HG02642 (cell line): Measurements from ENCODE around the gene CORO2B.

ENCODE experiments used
- ATAC-seq: cut with Tn5 transposase; IDR thresholded peaks from one replicate; pipeline ENCODE4 v1.9.1; 2021; ENCODE audit warnings: mild to moderate bottlenecking; ENCODE audit not compliant: unreplicated experiment, poor library complexity

Gene CORO2B

GRCh38 chr15:68553994-68554720 lies 24.6 kb upstream of the CORO2B start:
- no peak for ATAC-seq

- no peak for ATAC-seq
These were observed 23.8 kb upstream of the CORO2B start for GRCh38 chr15:68554721-68555678.

GRCh38 chr15:68555679-68556037 lies 23.1 kb upstream of the CORO2B start:
- no peak for ATAC-seq

- ATAC-seq = no peak
These were observed 22.4 kb upstream of the CORO2B start for GRCh38 chr15:68556139-68556990.

- ATAC-seq = no peak
These were observed 21.1 kb upstream of the CORO2B start for GRCh38 chr15:68557469-68558317.

- ATAC-seq = no peak
These were observed 20.2 kb upstream of the CORO2B start for GRCh38 chr15:68558318-68559305.

- peak; percentile 76 for ATAC-seq
These were observed 19.2 kb upstream of the CORO2B start for GRCh38 chr15:68559345-68560310.

GRCh38 chr15:68560501-68561113 lies 18.2 kb upstream of the CORO2B start:
- no peak for ATAC-seq

- no peak for ATAC-seq
These were observed 17.5 kb upstream of the CORO2B start for GRCh38 chr15:68561171-68561900.

GRCh38 chr15:68561901-68562300 lies 16.9 kb upstream of the CORO2B start:
- no peak for ATAC-seq

- no peak for ATAC-seq
These were observed 14.6 kb upstream of the CORO2B start for GRCh38 chr15:68564173-68564572.

GRCh38 chr15:68565234-68565633 lies 13.6 kb upstream of the CORO2B start:
- ATAC-seq = no peak

GRCh38 chr15:68565726-68566125 lies 13.1 kb upstream of the CORO2B start:
- ATAC-seq = no peak

GRCh38 chr15:68566377-68566954 lies 12.3 kb upstream of the CORO2B start:
- ATAC-seq = no peak

- ATAC-seq = no peak
These were observed 11.4 kb upstream of the CORO2B start for GRCh38 chr15:68567345-68567744.

- ATAC-seq = no peak
These were observed 7.8 kb upstream of the CORO2B start for GRCh38 chr15:68570974-68571373.
